GM18499 (cell line): ENCODE data around the gene MYADM.
"Not testable (repeated sequence)": the region's sequence is repeated elsewhere in the genome, so short reads cannot be mapped to it uniquely, and the experiment has no call there.

Source experiments
- ATAC-seq: cut with Tn5 transposase; IDR thresholded peaks from one replicate; pipeline ENCODE4 v1.9.1; 2021; ENCODE audit warnings: moderate number of reproducible peaks; ENCODE audit not compliant: insufficient read depth, unreplicated experiment

Gene MYADM

GRCh38 chr19:53868091-53868891 is 608 bp downstream of the MYADM start:
- no peak for ATAC-seq

- no peak for ATAC-seq
Measured at GRCh38 chr19:53868892-53869804, 1.5 kb downstream of the MYADM start.

GRCh38 chr19:53869805-53870484 is 2.3 kb downstream of the MYADM start:
- ATAC-seq: not testable (repeated sequence)

- ATAC-seq: no peak
Measured at GRCh38 chr19:53870485-53870844, 2.8 kb downstream of the MYADM start.

- no peak for ATAC-seq
Measured at GRCh38 chr19:53871454-53871853, 3.8 kb downstream of the MYADM start.

GRCh38 chr19:53872762-53873161 is 5.1 kb downstream of the MYADM start:
- no peak for ATAC-seq

- ATAC-seq: no peak
Measured at GRCh38 chr19:53873773-53874605, 6.3 kb downstream of the MYADM start.

- no peak for ATAC-seq
Measured at GRCh38 chr19:53874606-53874990, 6.9 kb downstream of the MYADM start.

GRCh38 chr19:53875602-53876325 is 8.1 kb downstream of the MYADM start:
- no peak for ATAC-seq

GRCh38 chr19:53876651-53877224 is 9.1 kb downstream of the MYADM start:
- ATAC-seq: no peak

- no peak for ATAC-seq
Measured at GRCh38 chr19:53877361-53877766, 9.7 kb downstream of the MYADM start.

- ATAC-seq: no peak
Measured at GRCh38 chr19:53878776-53879139, 11.1 kb downstream of the MYADM start.

GRCh38 chr19:53879140-53880081 is 11.7 kb downstream of the MYADM start:
- no peak for ATAC-seq

GRCh38 chr19:53880711-53881481 is 13.2 kb downstream of the MYADM start:
- no peak for ATAC-seq

GRCh38 chr19:53881482-53882390 is 14.1 kb downstream of the MYADM start, which contains the start of gene PRKCG:
Gene PRKCG, plus strand, starts transcription at chr19:53882197. Its CDS starts 298 bp downstream, at chr19:53882495.
- ATAC-seq: no peak

- no peak for ATAC-seq
Measured at GRCh38 chr19:53882391-53883050, 14.8 kb downstream of the MYADM start.
